Uterus (tissue), 2 donors: Measurements from ENCODE around the gene LSM8.

ENCODE experiments used
- CTCF ChIP-seq, 4 experiments: fragments of 200-600 bp in 2 of 4; fragments of 450-650 bp in 2 of 4; sonication (generic) in 2 of 4; IDR thresholded peaks; one replicate each; pipeline ENCODE4 v1.5.1; 2016 to 2019; ENCODE audit warnings: antibody characterized with exemption in 4 of 4, mild to moderate bottlenecking in 2 of 4, moderate library complexity in 1 of 4
- POLR2A ChIP-seq, 2 donors: fragments of 450-650 bp; IDR thresholded peaks; one replicate each; pipeline ENCODE4 v1.6.1; 2016; ENCODE audit warnings: antibody characterized with exemption in 2 of 2, mild to moderate bottlenecking in 1 of 2, moderate library complexity in 1 of 2

- TF ChIP-seq CTCF (IDR thresholded peaks at IDR 0.05) = no peak
- no peak for TF ChIP-seq POLR2A (IDR thresholded peaks at IDR 0.05)
Measured at GRCh38 chr7:118148930-118149329, 35.0 kb upstream of the LSM8 start.
